Spleen (tissue), 7 donors: Measurements from ENCODE around the gene MEI1.

Source experiments
- POLR2A ChIP-seq, 3 donors: fragments of 450-650 bp; IDR thresholded peaks; one replicate each; pipeline ENCODE4 v1.5.1; 2017; ENCODE audit warnings: antibody characterized with exemption in 3 of 3, mild to moderate bottlenecking in 1 of 3
- POLR2AphosphoS5 ChIP-seq, 3 donors: sonication (generic); formaldehyde crosslinking; IDR thresholded peaks; one replicate each; pipeline ENCODE4 v1.5.1; 2017; ENCODE audit warnings: antibody characterized with exemption in 3 of 3
- TF ChIP-seq, protein P1 (sequence below), 11 experiments: fragments of 200-600 bp in 7 of 11; fragments of 450-650 bp in 4 of 11; sonication (generic) in 4 of 11; IDR thresholded peaks in 8 of 11; conservative IDR thresholded peaks in 3 of 11; 1 replicate in 7 of 11; 2 replicates in 4 of 11; pipeline versions ENCODE4 v1.4.0 to v1.8.0; 2016 to 2021; ENCODE audit warnings: antibody characterized with exemption in 11 of 11, inconsistent platforms in 4 of 11, mild to moderate bottlenecking in 1 of 11
- donor health status: DM: no; HTN: no; CAD: no; lungs with moderate emphysema.
- donor health status: DM: no; HTN: no; CAD: no.
- donor health status: DM: no; HTN: no; CAD: no.

DNA sequence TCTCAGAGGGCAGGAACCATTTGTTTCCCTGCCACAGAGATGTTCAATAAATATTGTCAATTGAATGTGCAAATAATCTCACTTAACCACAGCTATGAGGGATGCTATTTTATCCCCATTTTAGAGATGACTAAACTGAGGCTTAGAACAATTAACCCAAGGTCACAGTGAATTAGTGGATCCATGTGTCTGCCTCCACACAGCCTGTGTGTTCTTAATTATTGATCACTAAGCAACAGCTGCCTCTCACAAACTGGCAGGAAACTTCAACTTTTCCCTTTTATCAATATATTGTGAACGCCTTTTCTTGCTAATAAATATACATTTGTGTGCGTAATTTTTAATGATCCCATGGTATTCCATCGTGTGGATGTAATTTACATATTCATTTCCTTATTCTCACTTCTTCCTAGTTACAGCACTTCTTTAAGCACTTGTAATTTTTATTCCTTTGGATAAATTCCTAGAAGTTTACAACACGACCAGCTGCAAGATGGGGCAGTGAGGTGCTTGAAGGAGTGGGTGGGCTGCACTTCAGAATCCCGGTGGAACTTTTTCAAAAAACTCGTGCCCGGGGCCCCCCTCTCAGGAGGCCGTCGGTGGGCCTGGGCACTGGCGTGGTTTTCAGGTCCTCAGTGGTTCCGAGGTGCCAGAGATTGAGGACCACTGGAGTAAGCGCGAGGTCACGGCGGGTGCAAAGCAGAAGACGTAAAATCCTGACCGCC is 132.7 kb downstream of the MEI1 start:
- TF ChIP-seq, protein P1, sequence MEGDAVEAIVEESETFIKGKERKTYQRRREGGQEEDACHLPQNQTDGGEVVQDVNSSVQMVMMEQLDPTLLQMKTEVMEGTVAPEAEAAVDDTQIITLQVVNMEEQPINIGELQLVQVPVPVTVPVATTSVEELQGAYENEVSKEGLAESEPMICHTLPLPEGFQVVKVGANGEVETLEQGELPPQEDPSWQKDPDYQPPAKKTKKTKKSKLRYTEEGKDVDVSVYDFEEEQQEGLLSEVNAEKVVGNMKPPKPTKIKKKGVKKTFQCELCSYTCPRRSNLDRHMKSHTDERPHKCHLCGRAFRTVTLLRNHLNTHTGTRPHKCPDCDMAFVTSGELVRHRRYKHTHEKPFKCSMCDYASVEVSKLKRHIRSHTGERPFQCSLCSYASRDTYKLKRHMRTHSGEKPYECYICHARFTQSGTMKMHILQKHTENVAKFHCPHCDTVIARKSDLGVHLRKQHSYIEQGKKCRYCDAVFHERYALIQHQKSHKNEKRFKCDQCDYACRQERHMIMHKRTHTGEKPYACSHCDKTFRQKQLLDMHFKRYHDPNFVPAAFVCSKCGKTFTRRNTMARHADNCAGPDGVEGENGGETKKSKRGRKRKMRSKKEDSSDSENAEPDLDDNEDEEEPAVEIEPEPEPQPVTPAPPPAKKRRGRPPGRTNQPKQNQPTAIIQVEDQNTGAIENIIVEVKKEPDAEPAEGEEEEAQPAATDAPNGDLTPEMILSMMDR (IDR thresholded peaks at IDR 0.05 in 8 of 11, conservative IDR thresholded peaks at IDR 0.05 in 3 of 11) = no peak
- no peak for TF ChIP-seq POLR2A (IDR thresholded peaks at IDR 0.05)
- no peak for TF ChIP-seq POLR2AphosphoS5 (IDR thresholded peaks at IDR 0.05)
